Measurements from ENCODE around the gene DNAJC22.
A peak's percentile ranks its signal among the peaks of the same experiment; 100 is the strongest.
"Not testable (repeated sequence)": the region's sequence is repeated elsewhere in the genome, so short reads cannot be mapped to it uniquely, and the experiment has no call there.

Gene DNAJC22

GRCh38 chr12:49346659-49347310 lies at the start of gene DNAJC22:
TSS of gene DNAJC22 (plus strand) at chr12:49346888. CDS start at chr12:49348873, 1,985 bp downstream.
- peaks cover 20 to 55% of the 10 kb centered on the region in 2 donors for H3K4me1 ChIP-seq (ENCODE audit: control insufficient read depth in 1 of 2, insufficient read depth in 2 of 2, low read length in 2 of 2)

GRCh38 chr12:49297695-49298060 lies 49.0 kb upstream of the DNAJC22 start:
- H3K4me3 ChIP-seq (ENCODE audit: low read depth in 1 of 2, low read length in 2 of 2), result no peak overlapping the region

More at GRCh38 chr12:49346659-49347310, at the start of gene DNAJC22:
- no peaks in the 10 kb centered on the region for H3K9me3 ChIP-seq (ENCODE audit: control insufficient read depth in 1 of 2, low read length in 2 of 2)
- H3K4me3 ChIP-seq (ENCODE audit: low read depth in 1 of 2, low read length in 2 of 2), result peak within 1 kb of the TSS; percentile 54 to 62
- peaks cover 63% of the 10 kb centered on the region for H3K27me3 ChIP-seq (ENCODE audit: low read depth, low read length)
- no peaks in the 10 kb centered on the region for H3K36me3 ChIP-seq (ENCODE audit: control insufficient read depth in 1 of 2, insufficient read depth in 2 of 2, low read length in 2 of 2)
- H3K27ac ChIP-seq (ENCODE audit: low read length), result no peak within 1 kb of the TSS

DNA sequence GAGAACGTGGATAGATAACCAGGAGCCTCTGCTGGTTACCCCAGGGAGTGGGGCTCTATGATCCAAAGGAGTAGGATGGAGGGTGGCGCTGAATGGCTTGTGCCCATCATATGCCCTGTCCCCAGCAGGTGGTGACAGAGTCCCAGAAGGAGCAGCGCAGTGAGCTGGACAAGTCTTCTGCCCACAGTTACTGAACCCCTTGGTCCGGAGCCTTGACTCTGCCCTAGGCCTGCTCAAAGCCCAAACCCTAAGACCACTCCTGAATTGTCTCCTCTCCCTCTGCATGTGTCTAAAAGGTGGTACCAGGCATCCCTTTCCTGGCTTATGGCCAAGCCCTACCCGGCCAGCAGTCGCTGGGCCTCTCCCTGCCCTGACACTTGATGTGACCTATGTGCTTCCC lies 48.5 kb upstream of the DNAJC22 start:
- H3K27me3 ChIP-seq (ENCODE audit: low read depth, low read length), result peaks cover 36% of the 10 kb centered on the region

More at GRCh38 chr12:49297695-49298060, 49.0 kb upstream of the DNAJC22 start:
- no peaks in the 10 kb centered on the region for H3K36me3 ChIP-seq (ENCODE audit: control insufficient read depth in 1 of 2, insufficient read depth in 2 of 2, low read length in 2 of 2)
- peaks cover 0 to 26% of the 10 kb centered on the region in 2 donors for H3K4me1 ChIP-seq (ENCODE audit: control insufficient read depth in 1 of 2, insufficient read depth in 2 of 2, low read length in 2 of 2)
- H3K27ac ChIP-seq (ENCODE audit: low read length), result no peak overlapping the region
- no peaks in the 10 kb centered on the region for H3K9me3 ChIP-seq (ENCODE audit: control insufficient read depth in 1 of 2, low read length in 2 of 2)
- peaks cover 36% of the 10 kb centered on the region for H3K27me3 ChIP-seq (ENCODE audit: low read depth, low read length)

DNA sequence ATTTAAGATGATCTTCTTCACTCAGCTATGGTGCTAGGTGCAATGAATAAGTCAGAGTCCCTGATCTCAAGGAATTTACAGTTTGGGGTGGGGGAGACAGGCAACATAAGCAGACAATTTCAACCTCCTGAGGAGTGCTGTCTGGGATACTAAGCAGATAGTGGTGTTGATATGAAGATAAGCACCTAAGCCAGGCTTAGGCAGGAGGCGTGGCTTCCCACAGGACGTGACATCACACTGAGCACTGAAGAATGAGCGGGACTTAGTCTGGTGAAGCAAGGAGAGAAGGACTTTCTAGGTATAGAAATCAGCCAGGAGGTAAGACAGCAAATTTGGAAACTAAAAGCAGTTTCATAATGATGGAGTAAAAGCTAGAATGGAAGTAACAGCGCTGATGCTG lies 44.9 kb upstream of the DNAJC22 start:
- no peak overlapping the region for H3K27ac ChIP-seq (ENCODE audit: low read length)
- H3K36me3 ChIP-seq (ENCODE audit: control insufficient read depth in 1 of 2, insufficient read depth in 2 of 2, low read length in 2 of 2), result no peaks in the 10 kb centered on the region
- no peak overlapping the region for H3K4me3 ChIP-seq (ENCODE audit: low read depth in 1 of 2, low read length in 2 of 2)
- no peaks in the 10 kb centered on the region for H3K9me3 ChIP-seq (ENCODE audit: control insufficient read depth in 1 of 2, low read length in 2 of 2)
- peaks cover 20% of the 10 kb centered on the region for H3K27me3 ChIP-seq (ENCODE audit: low read depth, low read length)
- H3K4me1 ChIP-seq (ENCODE audit: control insufficient read depth in 1 of 2, insufficient read depth in 2 of 2, low read length in 2 of 2), result peaks cover 0 to 12% of the 10 kb centered on the region in 2 donors

More for the DNA sequence above, 48.5 kb upstream of the DNAJC22 start:
- Histone ChIP-seq H3K9me3 (ENCODE audit: control insufficient read depth in 1 of 2, low read length in 2 of 2) (no peaks in the 10 kb centered on the region), H3K36me3 (ENCODE audit: control insufficient read depth in 1 of 2, insufficient read depth in 2 of 2, low read length in 2 of 2) (no peaks in the 10 kb centered on the region), H3K27ac (ENCODE audit: low read length) (no peak overlapping the region), H3K4me1 (ENCODE audit: control insufficient read depth in 1 of 2, insufficient read depth in 2 of 2, low read length in 2 of 2) (peaks cover 0 to 25% of the 10 kb centered on the region in 2 donors), H3K4me3 (ENCODE audit: low read depth in 1 of 2, low read length in 2 of 2) (no peak overlapping the region)

DNA sequence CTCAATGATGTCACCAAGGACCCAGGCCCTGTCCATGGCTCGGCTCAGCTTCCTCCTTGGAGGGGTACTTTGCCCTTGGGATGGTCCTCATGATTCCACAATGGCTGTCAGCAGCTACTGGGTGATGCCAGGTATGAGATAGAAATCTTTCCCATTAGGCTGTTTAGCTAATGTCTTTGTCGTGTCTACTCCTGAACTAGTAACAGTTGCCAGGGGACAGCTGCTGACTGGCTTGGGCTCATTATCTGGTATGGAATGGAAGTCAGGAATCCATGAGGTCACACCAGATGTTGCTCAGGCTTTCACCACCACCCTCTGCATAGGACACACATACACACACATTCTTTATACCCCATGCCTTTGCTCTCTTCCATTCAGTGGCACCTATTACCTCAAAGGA lies 42.5 kb upstream of the DNAJC22 start:
- H3K4me1 ChIP-seq (ENCODE audit: control insufficient read depth in 1 of 2, insufficient read depth in 2 of 2, low read length in 2 of 2), result no peaks in the 10 kb centered on the region
- H3K9me3 ChIP-seq (ENCODE audit: control insufficient read depth in 1 of 2, low read length in 2 of 2), result no peaks in the 10 kb centered on the region
- H3K4me3 ChIP-seq (ENCODE audit: low read depth in 1 of 2, low read length in 2 of 2), result no peak overlapping the region
- H3K27ac ChIP-seq (ENCODE audit: low read length), result no peak overlapping the region
- H3K36me3 ChIP-seq (ENCODE audit: control insufficient read depth in 1 of 2, insufficient read depth in 2 of 2, low read length in 2 of 2), result no peaks in the 10 kb centered on the region
- no peaks in the 10 kb centered on the region for H3K27me3 ChIP-seq (ENCODE audit: low read depth, low read length)

- no peaks in the 10 kb centered on the region for H3K9me3 ChIP-seq (ENCODE audit: control insufficient read depth in 1 of 2, low read length in 2 of 2)
- no peaks in the 10 kb centered on the region for H3K36me3 ChIP-seq (ENCODE audit: control insufficient read depth in 1 of 2, insufficient read depth in 2 of 2, low read length in 2 of 2)
- H3K27me3 ChIP-seq (ENCODE audit: low read depth, low read length), result no peaks in the 10 kb centered on the region
- H3K4me1 ChIP-seq (ENCODE audit: control insufficient read depth in 1 of 2, insufficient read depth in 2 of 2, low read length in 2 of 2), result no peaks in the 10 kb centered on the region
- H3K27ac ChIP-seq (ENCODE audit: low read length), result no peak overlapping the region
- no peak overlapping the region for H3K4me3 ChIP-seq (ENCODE audit: low read depth in 1 of 2, low read length in 2 of 2)
These were observed 40.8 kb upstream of the DNAJC22 start for GRCh38 chr12:49305762-49306510.

DNA sequence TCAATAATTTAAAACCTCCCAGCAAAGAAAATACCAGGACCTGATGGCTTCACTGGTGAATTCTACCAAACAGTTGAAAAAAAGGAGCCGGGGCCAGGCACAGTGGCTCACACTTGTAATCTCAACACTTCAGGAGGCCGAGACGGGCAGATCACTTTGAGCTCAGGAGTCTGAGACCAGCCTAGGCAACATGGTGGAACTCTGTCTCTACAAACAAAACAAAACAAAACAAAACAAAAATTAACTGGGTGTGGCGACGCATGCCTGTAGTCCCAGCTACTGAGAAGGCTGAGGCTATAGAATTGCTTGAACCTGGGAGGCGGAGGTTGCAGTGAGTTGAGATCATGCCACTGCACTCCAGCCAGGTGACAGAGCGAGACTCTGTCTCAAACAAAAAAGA lies 37.3 kb upstream of the DNAJC22 start:
- Histone ChIP-seq H3K4me1 (ENCODE audit: control insufficient read depth in 1 of 2, insufficient read depth in 2 of 2, low read length in 2 of 2) (no peaks in the 10 kb centered on the region), H3K4me3 (ENCODE audit: low read depth in 1 of 2, low read length in 2 of 2) (no peak overlapping the region), H3K27ac (ENCODE audit: low read length) (no peak overlapping the region), H3K9me3 (ENCODE audit: control insufficient read depth in 1 of 2, low read length in 2 of 2) (no peaks in the 10 kb centered on the region), H3K27me3 (ENCODE audit: low read depth, low read length) (no peaks in the 10 kb centered on the region), H3K36me3 (ENCODE audit: control insufficient read depth in 1 of 2, insufficient read depth in 2 of 2, low read length in 2 of 2) (no peaks in the 10 kb centered on the region)

GRCh38 chr12:49310451-49311000 lies 36.2 kb upstream of the DNAJC22 start:
- not testable (repeated sequence) for H3K27me3 ChIP-seq (ENCODE audit: low read depth, low read length); H3K27ac ChIP-seq (ENCODE audit: low read length); H3K4me3 ChIP-seq (ENCODE audit: low read depth in 1 of 2, low read length in 2 of 2); H3K9me3 ChIP-seq (ENCODE audit: control insufficient read depth in 1 of 2, low read length in 2 of 2); H3K36me3 ChIP-seq (ENCODE audit: control insufficient read depth in 1 of 2, insufficient read depth in 2 of 2, low read length in 2 of 2); H3K4me1 ChIP-seq (ENCODE audit: control insufficient read depth in 1 of 2, insufficient read depth in 2 of 2, low read length in 2 of 2)

- H3K36me3 ChIP-seq (ENCODE audit: control insufficient read depth in 1 of 2, insufficient read depth in 2 of 2, low read length in 2 of 2), result no peaks in the 10 kb centered on the region
- no peaks in the 10 kb centered on the region for H3K9me3 ChIP-seq (ENCODE audit: control insufficient read depth in 1 of 2, low read length in 2 of 2)
- no peak overlapping the region for H3K27ac ChIP-seq (ENCODE audit: low read length)
- H3K4me1 ChIP-seq (ENCODE audit: control insufficient read depth in 1 of 2, insufficient read depth in 2 of 2, low read length in 2 of 2), result no peaks in the 10 kb centered on the region
- H3K4me3 ChIP-seq (ENCODE audit: low read depth in 1 of 2, low read length in 2 of 2), result no peak overlapping the region
- no peaks in the 10 kb centered on the region for H3K27me3 ChIP-seq (ENCODE audit: low read depth, low read length)
These were observed 31.9 kb upstream of the DNAJC22 start for GRCh38 chr12:49314811-49315210.

DNA sequence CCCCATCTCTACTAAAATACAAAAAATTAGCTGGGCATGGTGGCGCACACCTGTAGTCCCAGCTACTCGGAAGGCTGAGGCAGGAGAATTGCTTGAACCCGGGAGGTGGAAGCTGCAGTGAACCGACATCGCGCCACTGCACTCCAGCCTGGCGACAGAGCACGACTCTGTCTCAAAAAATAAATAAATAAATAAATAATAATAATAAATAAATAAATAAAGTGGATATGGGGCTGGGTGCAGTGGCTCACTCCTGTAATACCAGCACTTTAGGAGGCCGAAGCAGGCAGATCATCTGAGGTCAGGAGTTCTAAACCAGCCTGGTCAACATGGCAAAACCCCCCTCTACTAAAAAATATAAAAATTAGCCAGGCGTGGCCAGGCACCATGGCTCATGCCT lies 29.6 kb upstream of the DNAJC22 start:
- not testable (repeated sequence) for H3K9me3 ChIP-seq (ENCODE audit: control insufficient read depth in 1 of 2, low read length in 2 of 2); H3K27ac ChIP-seq (ENCODE audit: low read length); H3K27me3 ChIP-seq (ENCODE audit: low read depth, low read length); H3K36me3 ChIP-seq (ENCODE audit: control insufficient read depth in 1 of 2, insufficient read depth in 2 of 2, low read length in 2 of 2); H3K4me1 ChIP-seq (ENCODE audit: control insufficient read depth in 1 of 2, insufficient read depth in 2 of 2, low read length in 2 of 2); H3K4me3 ChIP-seq (ENCODE audit: low read depth in 1 of 2, low read length in 2 of 2)

- H3K36me3 ChIP-seq (ENCODE audit: control insufficient read depth in 1 of 2, insufficient read depth in 2 of 2, low read length in 2 of 2); H3K9me3 ChIP-seq (ENCODE audit: control insufficient read depth in 1 of 2, low read length in 2 of 2); H3K27ac ChIP-seq (ENCODE audit: low read length); H3K27me3 ChIP-seq (ENCODE audit: low read depth, low read length); H3K4me3 ChIP-seq (ENCODE audit: low read depth in 1 of 2, low read length in 2 of 2): not testable (repeated sequence)
- H3K4me1 ChIP-seq (ENCODE audit: control insufficient read depth in 1 of 2, insufficient read depth in 2 of 2, low read length in 2 of 2), result peaks cover 0 to 12% of the 10 kb centered on the region in 2 donors
These were observed 26.1 kb upstream of the DNAJC22 start for GRCh38 chr12:49320411-49321103.

Measured in muscle layer of duodenum (tissue), 2 donors.